Activated T-helper 9 cell treated with anti-CD3 and anti-CD28 coated beads, Interleukin-2, amount 50 U/mL, for 16 hours (primary cell): ENCODE results near the gene SMPD1.

Experiments
- DNase-seq: peaks from one replicate; pipeline ENCODE4 v3.0.0-alpha.2; 2020; ENCODE audit warnings: low read depth

SMPD1 gene

DNA sequence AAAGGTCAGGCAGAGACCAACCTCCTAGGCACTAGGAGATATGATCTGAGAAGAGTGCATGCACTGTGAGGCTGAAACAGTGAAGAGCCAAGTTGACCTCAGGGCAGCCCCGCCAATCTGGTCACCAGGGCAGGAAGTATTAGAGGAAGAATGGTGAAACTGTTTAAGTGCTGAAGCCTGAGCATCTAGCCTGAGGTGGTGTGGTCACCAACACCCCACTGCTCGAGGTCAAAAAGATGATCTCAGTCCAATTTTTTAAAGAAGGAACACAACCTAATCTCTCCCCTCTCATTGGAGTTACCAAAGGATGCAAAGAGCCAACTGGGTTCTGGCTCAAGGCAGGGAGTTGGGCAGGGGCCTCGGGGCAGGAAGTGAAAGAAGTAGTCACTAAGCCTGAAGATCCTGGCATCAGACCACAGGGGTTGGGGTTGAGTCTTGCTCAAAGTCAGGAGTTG lies 24.6 kb downstream of the SMPD1 start:
- no peak for DNase-seq

DNA sequence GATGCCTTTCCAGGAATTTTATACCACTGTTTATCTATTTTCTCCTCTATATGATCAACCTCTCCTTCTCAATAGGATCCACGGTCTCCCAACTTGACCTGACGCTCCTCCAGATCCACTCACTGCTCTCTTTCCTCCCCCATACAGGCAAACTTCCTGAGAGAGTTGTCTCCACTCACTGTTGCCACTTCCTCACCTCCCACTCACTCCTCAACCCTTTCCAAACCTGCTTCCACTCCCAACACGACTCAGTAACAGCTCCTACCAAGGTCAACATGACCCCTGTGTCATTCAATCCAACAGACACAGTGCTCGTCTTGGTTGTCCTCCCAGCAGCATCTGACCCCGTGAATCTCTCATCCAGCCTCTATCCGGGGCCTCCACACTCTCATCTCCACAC lies 25.5 kb downstream of the SMPD1 start:
- DNase-seq = no peak

DNA sequence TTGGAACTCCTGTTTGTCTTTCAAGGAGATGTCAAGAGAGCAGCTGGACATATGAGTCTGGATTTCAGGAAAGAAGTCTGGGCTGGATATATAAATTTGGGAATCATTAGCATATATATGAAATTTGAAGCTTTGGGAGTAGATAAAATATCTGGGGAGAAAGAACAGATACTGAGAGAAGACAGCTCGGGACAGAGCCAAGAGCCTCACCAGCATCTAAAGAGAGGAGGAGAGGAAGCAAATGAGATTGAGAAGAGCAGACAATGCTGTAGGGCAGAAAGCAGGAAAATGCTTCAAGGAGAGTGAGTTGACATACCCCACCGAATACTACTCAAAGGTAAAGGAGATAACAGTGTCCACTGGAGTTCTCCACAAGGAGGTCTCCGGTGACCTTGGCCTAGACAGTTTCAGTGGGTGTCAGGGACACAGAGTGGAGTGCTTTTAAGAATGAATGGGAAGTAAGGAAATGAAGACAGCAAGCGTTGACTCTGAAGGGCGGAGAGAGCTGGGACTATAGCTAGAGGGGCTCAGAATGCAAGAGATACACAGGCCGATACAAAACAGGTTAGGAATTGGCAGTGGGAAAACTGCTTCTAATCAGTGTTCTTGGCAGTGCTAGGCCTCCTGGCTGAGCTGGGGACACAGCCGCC lies 27.8 kb downstream of the SMPD1 start:
- DNase-seq = no peak

DNA sequence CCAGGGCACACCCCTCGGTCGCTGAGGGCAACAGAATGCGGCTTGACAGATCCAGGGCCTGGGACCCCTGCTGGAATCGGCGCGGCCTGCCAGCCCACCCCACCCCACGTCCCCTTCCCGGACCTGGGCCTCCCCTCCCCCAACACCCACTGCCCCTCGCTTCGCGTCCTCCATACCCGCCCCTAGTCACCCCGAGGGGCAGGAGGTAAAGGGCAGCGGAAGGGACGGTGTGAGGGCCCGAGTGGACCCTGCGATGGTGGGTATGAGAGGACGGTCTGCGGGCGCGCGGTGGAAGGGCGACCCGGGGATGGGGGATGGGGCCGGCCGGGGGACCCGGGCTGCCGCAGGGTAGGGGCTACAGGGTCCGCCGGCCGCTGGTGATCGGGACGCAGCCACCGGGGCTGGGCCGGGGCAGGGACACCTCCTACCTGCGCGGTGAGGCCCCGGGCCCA lies 28.3 kb downstream of the SMPD1 start:
- DNase-seq = no peak

DNA sequence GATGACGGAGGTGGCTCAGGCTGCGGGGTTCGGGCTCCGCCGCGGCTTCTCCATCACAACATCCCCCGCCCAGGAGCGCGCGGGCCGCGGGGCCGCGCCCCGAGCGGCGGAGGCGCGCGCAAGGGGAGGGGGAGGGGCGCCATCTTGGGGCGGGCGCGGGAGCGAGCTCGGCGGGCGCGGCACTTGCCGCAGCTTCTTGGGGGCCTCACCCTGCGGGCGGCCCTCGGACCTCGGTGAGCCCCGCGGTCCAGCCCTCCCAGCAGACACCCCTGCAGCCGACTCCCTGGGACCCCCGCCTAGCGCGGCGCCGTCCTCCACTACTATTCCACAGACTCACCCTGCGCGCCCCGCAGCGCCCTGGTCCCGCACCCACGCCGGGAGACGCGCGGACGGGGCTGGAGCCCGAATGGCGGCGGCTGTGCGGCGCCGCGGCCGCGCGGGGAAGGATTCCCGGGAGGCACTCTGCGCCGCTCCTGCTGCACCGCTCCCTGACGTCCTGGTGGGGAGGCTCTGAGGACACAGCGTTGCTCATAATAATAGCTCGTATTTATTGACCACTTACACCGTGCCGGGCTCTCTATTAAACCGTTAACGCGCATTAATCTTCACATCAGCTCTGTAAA lies 28.8 kb downstream of the SMPD1 start, which contains the start of gene APBB1:
TSS of gene APBB1 (minus strand) at position 86 of the 623 bp plus-strand sequence. CDS start 7,747 bp downstream, outside the sequence.
- DNase-seq = peak; percentile 64

DNA sequence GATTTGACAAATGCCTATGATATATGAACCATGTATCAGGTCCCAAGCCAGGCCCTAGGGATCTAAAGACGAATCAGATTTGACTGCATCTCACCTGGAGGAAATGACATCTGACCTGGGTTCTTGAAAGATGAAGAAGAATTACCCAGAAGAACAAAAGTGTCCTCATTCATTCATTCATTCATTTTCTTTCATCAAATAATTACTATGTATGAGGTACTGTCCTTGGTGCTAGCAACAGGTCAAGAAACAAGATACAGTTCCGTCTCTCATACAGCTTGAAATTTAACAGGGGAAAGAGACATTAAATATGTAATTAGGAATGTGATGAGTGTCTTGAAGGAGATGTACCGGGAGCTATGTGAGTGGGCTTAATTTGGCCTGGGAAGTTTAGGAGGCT lies 30.4 kb downstream of the SMPD1 start:
- no peak for DNase-seq

DNA sequence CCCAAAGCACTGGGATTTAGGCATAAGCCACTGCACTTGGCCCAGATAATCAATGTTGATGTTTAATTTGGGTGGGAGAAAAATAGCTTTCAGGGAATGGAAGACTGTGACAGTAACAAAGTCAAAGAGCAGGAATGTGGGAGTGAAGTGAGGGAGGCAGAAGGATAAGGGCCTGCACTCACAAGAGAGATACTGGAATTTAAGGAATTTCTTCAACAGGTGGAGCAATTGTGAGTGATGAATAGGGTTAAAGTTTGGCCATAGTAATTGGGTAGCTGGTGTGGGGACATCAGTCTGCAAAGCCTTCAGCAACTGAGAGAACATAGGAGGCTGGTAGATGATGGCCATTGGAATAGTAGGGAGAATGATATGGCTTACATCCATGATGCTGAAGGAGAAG lies 37.2 kb downstream of the SMPD1 start:
- no peak for DNase-seq

DNA sequence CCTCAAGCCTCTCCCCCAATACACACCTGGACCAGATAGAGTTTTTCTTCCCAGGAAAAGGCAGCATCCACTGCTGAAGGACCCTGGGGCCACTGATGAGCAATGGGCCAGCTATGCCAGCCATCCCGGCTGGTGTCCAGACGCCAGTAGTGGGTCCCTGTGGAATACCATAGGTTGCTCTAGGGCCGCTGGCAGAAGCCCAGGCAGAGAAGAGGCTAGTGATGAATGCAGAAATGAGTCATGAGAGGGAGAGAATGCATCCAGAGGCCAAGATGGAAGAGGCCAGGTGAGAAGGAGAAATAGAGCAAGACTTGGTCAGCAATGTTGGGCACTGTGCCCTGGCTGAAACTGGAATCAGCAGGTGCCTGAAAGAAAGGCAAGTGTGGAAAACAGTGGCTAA lies 41.6 kb downstream of the SMPD1 start:
- DNase-seq = no peak

DNA sequence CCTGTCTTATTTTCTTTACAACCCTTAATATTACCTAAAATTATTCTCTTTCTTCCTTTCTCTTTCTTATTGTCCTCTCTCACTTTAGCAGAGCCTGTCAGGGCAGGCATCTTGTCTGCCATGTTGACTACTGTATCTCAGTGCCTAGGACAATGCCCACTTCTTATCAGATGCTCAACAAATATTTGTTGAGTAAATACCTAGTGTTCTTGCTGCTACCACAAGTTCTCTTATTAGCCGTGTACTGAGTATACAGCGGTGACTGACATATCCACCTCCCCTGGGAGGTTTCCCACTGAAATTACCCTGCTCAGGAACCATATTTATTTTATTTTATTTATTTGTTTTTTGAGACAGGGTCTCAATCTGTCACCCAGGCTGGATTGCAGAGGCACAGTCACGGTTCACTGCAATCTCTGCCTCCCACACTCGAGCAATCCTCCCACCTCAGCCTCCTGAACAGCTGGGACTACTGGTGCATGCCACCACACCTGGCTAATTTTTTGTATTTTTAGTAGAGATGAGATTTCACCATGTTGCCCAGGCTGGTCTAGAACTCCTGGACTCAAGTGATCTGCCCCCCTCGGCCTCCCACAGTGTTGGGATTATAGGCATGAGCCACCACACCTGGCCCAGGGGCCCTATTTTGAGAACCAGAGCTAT lies 43.9 kb downstream of the SMPD1 start:
- no peak for DNase-seq

DNA sequence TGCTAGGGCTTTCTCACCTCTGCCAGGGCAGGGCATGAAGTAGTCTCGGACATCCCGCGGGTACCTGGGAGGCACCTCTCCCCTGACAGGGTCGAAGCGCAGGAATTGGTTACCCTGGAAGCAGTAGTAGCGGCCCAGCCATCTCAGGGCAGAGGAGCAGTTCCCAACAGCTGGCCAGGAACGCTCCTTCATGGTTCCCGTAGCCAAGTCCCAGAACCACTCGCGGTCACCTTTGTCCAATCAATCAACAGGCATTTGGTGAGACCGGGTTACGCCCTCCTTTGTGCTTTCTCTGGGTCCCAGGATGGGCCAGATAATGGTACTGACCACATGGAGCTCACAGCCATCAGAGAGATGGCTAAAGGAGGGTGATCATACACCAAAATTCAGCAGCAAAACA lies 47.1 kb downstream of the SMPD1 start:
- no peak for DNase-seq

DNA sequence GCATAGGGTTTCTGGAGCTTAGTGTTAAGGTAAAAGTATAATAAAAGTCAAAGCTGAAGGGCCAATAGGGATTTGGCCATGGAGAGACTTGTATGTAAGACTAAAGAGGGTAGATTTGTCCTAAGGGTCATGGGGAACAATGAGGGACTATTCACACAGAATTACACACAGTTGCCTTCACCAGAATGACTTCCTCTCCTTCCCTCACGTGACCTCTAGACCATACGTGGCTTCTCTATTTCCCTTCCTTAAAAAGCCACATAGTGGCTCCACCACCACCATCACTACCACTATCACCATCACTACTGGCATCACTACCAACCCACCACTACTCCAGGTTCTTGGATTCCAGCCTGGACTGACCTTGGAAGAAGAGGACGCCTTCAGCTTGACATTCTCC lies 47.7 kb downstream of the SMPD1 start:
- DNase-seq = no peak

DNA sequence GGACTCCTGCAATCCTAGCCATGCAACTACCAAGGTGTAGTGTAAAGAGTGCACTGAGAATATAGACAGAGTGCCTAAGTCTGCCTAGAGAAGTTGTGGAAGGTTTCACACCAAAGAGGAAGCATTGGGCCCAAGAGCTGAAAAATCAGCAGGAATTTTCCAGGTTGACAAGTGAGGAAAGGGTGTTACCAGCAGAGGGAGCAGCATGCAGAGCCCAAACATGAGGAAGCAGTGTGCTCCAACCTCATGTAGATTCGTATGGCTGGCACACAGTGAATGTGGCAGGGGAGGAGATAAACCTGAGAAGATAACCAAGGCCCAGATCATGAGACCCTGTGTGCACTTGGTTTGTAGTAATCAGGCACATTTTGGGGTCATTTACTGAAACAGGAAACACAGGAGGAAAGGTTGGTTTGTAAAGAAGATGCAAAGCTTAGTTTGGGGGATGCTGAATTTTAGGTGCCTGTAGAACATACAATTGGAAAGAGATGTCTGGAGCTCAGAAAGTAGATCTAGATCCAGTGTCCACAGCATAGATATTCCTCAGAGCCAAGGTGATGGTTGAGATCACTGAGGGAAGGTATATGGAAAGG lies 48.8 kb downstream of the SMPD1 start:
- peak; percentile 12 for DNase-seq

DNA sequence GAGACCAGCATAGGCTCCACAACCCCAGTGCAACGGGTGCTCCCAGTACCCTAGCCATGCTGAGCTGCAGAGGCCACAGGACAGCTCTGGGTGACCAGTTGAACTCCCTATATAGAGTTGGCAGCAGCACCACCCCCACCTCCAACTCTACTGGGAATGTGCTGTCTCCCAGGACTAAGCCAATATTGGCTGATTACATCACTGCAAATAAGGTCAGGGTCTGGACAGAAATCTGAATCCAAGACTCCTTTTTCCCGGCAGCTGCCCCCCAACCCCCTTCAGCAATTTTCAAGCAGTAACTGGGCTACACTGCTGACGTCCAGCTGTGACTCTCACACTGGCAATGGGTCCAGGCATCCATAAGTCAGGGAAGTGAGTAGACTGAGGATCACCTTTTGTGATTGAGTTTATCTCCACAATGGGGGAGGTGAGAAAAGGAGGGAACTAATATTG lies 50.7 kb downstream of the SMPD1 start, which contains the start of gene HPX:
TSS of gene HPX (minus strand) at position 82 of the 453 bp plus-strand sequence. CDS start at position 58, 24 bp downstream.
- no peak for DNase-seq

DNA sequence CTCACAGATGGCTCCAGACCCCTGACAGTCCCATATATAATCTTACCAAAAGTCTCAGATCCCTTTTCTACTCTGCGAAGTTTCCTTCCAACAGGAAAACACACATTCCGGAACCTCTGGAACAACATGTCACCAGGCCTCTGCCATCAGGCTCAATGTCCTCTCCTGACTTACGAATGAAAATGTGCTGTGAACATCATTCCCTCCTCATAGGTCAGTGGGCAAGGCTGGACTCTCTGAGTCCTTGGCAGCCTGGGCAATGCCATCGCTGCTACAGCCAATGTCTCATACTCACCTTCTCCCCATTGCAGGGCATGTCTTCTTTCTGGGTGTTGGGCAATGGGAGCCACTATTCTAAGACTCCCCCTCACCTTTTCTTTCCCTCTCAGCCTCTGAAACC lies 52.2 kb downstream of the SMPD1 start:
- no peak for DNase-seq

DNA sequence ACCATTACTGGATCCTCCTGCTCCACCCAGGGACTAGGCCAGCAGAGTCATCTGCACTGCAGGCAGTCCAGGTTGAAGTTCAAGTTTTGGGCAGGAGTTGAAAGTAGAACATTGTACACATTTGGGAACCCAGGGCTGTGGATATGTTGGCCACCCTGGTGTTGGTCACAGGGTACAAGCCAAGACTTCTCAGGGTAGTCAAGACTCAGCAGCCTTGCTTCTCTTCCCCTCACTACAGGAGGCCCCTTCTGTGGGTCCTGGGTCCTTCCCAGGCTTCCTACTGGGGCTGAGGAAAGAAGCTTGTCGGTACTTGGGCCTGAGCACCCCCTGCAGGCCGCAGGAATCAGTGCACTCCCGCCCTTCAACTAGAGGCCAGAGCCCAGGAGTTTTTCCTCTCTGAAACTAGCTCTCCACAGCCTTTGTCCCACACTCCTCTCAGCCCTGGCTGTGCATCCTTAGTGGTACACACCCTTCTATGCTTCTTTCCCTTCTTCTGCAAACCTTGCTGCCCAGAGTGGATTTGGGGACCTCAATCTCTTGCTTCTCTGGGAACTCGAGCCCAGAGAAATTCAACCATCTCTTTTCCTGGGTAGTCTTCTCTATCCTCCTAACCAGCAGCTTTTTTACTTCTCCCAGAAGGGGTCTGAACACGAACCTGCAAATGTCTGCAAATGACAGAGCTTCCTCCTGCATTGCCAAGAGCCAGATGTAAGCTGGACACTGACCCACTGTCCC lies 53.2 kb downstream of the SMPD1 start:
- peak; percentile 28 for DNase-seq
